Measurements from ENCODE around the gene OVCA2.

- TF ChIP-seq CTCF (IDR thresholded peaks at IDR 0.05): no peak
- TF ChIP-seq POLR2A (IDR thresholded peaks at IDR 0.05): no peak
- TF ChIP-seq POLR2AphosphoS5 (IDR thresholded peaks at IDR 0.05): no peak
- no peak for TF ChIP-seq EP300 (IDR thresholded peaks at IDR 0.05; ENCODE audit: low read depth)
Observed at GRCh38 chr17:2076087-2076984, 34.5 kb downstream of the OVCA2 start.

Measured in transverse colon (tissue), 4 donors.